ENCODE measurements around the gene TEX2.
"Not testable (repeated sequence)": the region's sequence is repeated elsewhere in the genome, so short reads cannot be mapped to it uniquely, and the experiment has no call there.

TEX2 gene

DNA sequence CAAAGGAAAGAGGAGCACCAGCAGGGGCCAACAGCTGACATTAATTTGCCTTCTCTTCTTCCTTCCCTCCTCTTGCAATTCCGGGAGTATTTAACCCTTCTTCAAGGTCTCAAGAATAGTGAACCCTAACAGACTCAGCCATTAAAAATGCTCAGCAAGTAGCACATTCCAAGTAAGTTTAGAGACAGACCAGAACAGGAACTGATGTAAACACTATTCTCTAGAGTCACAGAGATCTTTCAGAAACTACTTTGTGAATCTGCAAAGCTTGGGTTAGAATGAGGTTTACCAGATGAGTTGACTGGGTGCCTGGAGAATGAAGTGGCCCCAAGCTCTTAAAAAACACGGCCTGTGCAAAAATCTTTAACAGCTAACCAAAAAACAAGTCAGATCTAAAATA lies 50.9 kb downstream of the TEX2 start:
- DNase-seq (ENCODE audit: low read depth in 2 of 2): no peak

DNA sequence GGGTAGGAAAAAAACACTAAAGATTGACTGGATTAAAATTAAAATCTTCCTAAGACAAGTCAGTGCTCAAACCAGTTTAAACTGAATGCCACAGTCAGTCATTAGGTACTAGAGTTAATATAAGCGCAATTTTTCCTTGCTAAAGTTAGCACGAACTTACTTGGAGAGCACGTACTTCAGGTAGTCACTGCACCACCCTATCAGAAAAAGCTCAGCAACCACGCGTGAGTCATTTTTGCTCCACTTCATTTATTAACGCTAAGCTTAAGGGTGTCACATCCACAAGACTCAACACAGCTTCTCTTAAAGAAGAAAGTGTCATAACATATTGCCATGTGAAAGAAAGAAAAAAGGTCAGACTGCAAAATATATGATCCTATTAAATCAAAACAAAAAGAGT lies 53.1 kb downstream of the TEX2 start:
- no peak for DNase-seq (ENCODE audit: low read depth in 2 of 2)

DNA sequence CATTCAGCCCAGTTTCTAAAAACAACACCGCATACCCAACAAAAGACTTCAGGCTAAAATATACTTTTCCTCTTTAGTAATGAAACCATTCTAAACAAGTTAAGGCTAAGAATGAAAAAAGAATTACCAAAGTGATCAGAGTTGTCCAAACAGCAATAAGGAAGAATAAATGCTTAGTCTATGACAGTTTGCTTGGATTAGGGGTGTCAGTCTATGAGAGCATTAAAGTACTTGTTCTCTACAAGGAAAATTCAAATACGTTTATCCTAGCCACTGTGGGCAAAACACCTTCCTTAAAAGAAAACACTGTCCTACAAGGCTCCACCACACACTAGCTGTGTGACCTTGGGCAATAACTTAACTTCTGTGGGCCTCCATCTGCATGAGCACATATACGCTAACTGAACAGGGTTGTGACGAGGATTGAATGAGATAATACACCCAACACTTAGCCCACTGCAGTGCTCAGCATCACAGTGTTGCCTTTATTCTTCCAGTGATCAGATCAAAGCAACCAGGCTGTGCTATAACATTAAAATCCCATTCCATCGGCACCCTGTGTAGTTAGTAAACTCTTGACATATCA lies 53.6 kb downstream of the TEX2 start:
- no peak for DNase-seq (ENCODE audit: low read depth in 2 of 2)

DNA sequence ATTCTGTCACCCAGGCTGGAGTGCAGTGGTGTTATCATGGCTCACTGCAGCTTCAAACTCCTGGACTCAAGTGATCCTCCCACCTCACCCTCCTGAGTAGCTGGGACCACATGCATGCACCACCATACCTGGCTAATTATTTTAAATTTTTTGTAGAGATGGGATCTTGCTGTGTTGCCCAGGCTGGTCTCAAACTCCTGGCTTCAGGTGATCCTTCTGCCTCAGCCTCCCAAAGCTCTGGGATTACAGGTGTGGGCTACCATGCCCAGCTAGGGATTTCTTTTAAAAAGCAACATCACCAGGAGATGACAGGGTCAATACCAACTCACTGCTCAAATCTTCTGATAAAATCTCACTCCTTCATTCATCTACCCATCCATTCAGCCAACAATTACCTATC lies 54.4 kb downstream of the TEX2 start:
- DNase-seq (ENCODE audit: low read depth in 2 of 2): not testable (repeated sequence)

DNA sequence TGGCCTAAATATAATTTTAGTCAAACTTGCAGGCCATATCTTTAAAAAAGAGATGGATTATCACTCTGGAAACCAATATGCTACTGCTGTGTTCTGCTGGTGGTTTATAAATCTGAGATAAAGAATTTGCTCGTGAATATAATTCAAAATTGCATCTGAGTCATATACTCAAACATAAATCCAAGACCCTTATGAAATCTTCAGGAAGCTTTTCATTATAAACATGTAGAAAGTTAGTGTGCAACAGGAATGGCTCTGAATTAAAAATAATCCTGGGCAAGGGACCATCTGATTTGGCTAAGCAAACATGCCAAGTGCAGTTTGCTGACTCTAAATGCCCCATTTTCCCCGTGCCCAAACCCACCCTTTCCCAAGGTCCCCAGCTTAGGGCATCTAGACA lies 57.3 kb downstream of the TEX2 start:
- no peak for DNase-seq (ENCODE audit: low read depth in 2 of 2)

DNA sequence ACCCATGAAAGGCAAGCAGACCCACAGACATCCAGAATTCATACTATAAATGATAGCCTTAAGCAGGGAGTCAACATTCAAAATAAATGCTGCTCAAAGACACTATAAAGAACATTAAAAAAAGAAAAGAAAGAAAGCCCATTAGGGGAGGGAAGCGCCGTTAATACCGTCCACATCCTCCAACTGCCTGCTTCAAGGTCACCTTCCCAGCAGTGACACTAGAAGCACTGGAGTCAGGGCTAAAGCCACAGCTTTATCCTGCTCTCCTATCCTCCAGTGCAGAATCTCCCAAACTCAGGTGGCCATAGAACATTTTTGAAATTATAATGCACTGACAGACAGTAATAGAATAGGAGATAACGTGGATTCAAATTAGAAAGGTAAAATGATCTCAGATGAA lies 59.4 kb downstream of the TEX2 start:
- DNase-seq (ENCODE audit: low read depth in 2 of 2): no peak

DNA sequence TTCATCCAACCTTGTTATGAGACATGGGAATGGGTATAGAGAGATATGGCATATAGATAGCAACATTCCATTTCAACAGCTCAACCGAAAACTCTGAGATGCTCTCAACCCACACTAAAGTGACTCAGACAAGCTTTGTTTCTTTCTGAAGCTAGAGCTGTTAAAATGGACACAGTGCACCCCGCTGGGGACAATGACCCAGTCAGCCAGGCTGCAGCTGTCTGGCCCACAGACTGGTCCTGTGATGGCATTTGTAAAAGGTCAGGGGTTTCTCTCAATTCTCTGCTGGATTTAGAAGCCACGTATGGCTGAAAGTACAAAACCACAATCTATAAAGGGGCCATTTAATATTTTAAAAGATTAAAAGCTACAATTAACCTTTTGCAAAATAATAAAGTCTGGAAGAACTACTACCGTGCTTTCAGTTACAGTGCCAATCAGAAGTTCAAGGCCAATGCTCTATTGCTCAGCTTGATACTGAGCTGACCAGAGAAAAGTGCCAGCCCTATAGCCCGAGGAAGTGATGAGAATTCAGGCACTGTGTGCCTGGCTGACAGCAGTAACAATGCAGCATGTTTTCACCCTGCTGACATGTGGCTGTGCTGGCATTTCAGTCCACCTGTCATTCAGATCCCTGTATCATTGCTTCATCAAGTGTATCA lies 60.2 kb downstream of the TEX2 start:
- DNase-seq (ENCODE audit: low read depth in 2 of 2): no peak

DNA sequence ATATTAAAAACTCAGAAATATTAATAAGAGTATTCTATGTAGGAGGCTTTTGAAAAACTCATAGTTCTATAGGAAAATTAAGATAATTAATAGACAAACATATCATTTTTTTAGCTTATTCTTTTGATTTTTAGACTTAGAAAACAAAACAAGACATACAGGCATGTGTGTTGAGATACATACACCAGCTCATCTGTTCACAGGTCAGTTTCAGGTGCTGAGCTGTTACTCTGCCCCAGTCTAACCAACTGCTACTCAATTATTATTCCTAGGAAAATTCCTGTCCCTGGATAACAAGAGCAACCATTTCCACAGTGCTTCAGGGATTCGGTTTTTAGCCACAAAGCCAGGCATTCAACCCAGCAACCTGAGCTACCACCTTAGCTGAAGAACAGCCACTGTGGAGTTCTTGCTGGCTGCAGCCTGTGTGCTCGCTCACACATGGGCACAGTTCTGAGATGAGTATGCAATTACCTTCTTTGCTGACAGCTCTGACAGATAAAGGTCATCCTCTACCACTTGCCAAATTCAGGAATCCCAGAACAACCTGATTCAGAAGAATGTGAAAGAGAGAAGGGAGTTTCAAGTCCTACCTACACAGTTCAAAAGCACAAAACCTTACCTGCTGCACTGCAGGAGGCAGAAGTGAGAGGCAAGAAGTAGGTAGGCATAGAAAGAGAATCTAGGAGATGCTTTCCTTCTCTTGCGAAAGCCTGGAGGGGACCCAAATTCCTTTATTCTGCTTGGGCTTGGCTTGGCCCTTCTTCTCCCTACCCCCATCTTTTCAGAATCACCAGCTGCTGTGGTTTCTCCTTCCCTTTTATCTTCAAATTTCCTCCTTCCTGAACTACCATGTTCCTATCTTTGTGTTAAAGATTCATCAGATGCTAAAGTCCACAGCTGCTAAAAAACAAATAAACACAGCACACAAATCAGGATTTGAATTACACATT lies 62.7 kb downstream of the TEX2 start:
- DNase-seq (ENCODE audit: low read depth in 2 of 2): no peak

DNA sequence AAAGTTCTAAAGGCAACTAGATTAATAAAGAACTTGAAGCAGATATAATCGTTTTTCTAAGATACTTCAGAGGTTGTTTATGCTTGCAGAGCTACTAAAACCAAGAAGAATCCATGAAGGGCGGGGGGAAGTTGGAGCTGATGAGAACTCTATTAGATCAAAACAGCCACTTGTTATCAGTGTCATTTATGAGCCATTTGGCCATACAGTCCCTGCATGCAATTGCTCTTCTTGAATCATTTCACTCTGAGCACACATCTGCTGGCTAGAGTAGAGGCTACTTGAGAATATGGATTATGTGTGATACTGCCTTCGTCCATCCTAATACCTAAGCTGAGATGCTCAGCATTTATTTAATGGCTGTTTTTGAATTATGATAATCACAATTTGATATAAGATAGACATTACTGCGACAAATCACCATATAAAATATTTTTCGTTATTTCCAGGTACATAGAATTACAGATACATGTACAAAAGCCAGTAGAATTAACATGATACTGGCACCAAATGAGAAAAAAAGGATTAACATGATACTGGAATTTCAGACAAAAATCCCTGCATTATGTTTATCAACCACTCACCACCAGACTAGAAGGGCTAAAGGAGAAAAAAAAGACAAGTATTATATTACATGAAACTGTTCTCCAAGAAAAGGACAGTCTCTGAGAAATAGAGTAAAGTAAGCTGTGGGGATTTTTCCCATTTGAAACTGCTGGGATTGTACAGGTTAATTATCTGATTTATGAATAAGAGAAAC lies 64.5 kb downstream of the TEX2 start:
- no peak for DNase-seq (ENCODE audit: low read depth in 2 of 2)

DNA sequence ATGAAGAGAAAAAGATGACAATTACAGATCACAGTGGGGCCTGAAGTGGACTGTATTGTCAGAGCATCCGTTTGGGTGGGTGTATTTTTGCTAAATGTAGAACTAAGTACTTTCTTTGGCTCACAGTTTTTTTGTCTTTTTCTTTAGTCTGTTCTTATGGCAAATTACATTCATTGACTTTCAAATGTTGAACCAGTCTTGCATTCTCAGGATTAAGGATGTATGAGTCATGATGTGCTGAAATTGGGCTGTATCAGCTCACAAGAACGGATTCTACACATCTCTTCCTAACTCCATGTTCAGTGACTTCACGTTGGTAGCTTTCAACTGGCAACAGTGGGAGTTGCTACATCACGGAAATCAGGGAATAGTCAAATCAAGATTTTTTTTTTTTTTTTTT lies 66.5 kb downstream of the TEX2 start:
- DNase-seq (ENCODE audit: low read depth in 2 of 2): no peak

DNA sequence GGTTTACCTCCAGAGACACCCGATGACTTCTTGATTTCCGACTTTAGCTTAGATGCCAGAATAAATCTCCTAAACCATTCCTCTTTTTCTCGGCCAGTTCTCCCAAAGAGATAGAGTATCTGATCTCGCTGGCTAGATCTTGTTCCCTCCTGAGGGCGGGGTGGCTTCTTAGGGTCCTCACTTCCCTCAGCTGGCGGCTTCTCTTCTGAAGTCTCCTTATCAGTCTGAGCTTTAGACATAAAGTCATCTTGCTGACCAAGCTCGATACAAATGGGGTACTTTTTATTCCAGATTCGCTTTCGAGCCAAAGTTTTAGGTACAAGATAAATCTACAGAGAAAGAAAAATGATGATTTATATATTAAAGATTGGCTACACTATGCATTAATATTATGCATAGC lies 69.5 kb downstream of the TEX2 start:
- no peak for DNase-seq (ENCODE audit: low read depth in 2 of 2)

DNA sequence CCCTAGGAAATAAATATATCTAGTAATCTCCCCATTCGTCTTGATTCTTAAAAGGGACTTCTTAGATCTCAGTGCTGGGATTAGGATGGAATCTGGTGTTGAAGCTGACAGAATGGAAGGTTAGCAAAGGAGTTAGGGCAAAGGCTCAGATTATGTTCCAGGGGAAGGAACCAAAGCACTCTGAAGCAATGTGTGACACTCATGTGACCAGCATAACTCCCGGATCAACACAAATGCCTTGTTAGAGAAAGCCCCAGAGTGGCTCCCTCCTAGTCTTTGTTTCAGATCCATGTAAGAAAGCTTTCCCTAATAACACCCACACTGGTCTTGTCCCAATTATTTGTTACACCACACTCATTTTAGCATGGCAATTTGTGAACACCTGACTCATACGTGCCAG lies 70.5 kb downstream of the TEX2 start:
- DNase-seq (ENCODE audit: low read depth in 2 of 2): no peak

DNA sequence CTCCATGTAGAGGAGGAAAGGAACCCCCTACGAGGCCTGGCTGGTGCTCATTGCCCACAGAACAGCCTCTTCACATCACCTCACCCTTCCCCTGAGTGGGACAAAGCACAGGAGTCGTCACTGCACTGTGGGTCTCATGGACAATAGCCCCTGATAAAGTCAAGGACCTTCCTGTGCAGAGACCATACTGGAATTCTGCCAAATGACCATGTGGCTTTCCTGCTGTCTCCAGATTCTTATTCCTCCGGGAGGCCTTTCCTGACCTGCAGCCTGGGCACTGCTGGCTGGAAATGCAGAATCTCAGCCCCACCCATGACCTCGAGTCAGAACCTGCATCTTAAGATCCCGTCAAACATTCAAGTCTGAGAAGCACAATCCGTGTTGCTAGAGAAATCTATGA lies 72.6 kb downstream of the TEX2 start:
- DNase-seq (ENCODE audit: low read depth in 2 of 2): no peak

DNA sequence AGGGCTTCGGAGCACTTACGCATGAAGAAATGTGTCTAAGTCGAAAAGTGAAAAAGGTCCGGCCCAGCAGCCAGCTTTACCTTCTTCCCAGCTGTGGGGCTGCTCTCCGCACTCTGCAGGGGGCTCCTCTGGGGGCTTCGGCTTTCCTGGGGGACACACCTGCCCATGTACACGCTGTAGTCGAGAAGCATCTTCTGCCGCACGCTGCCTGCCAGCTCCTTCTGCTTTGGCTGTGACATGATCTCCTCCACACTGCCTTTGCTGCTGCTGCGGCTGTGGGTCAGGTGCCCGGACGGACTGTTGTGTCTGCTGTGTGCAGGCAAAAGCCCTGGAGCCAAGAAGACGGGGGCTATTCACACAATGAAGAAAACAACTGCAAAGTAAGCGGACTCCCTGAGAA lies 75.0 kb downstream of the TEX2 start:
- DNase-seq (ENCODE audit: low read depth in 2 of 2): no peak

DNA sequence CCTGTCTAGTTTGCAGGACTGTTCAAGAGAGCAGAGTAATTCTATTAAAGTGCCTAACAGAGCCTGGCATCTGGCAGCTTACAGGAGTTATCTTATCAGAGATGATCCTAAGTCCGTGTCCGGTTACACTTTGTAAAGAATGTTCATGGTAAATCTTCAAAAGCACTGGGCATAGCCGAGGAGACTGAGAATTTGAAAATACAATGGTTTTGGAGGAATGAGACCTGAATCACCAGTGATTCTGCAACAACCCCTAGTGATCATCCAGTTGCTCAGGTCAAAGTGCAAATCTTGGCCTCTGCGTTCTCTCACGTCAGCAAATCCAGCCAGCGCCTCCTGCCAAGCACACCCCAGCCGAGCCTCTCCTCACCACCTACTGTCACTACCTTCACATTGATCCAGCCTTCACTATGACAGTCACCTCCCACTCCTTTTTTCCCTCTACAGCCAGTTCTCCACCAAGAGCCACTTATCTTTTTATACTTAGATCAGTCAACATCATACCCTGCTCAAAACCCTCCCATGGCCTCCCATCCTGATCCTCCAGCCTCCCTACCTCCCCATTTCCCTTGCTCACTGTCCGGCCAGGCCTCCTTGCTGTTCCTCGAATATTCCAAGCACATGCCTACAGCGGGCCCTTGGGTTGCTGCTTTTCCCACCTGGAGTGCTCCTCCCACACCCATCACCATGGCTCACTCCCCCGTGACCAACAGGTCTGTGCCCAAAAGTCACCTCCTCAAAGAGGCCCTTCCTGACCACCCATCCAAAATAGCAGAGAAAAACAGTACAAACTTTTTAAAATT lies 75.8 kb downstream of the TEX2 start:
- no peak for DNase-seq (ENCODE audit: low read depth in 2 of 2)

DNA sequence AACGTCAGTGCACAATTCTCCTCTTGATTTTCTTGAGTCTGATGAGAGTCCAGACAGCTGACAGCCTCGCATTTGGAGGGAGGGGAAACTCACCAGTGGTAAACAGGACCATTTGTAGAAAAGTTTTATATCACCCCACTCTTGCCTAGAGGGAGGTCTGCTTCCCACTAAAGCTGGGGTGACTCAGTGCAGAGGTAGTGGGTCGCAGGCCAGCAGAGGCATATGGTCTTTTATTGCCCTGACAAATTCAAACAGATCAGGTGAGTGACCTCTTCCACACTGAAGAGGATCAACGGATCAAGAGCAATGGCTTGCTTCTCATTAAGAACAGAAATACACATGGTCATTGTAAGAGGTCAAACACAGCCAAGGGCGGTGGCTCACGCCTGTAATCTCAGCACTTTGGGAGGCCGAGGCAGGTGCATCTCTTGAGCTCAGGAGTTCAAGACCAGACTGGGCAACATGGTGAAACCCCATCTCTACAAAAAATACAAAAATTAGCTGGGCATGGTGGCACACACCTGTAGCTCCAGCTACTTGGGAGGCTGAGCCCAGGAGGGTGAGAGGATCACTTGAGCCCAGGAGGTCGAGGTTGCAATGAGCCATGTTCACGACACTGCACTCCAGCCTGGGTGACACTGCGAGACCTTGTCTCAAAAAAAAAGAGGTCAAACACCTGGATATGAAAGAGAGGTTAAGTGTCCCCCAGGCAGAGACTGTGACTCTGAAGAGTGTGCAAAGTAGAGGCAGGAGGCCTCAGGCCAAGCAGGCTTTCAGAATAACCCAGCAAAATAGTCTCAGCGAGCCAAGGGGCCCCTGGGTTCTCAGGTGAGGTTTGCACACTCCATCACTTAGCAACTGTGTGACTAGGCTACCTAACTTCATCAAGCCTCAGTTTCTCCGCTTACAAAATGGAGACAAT lies 76.6 kb downstream of the TEX2 start:
- no peak for DNase-seq (ENCODE audit: low read depth in 2 of 2)

DNA sequence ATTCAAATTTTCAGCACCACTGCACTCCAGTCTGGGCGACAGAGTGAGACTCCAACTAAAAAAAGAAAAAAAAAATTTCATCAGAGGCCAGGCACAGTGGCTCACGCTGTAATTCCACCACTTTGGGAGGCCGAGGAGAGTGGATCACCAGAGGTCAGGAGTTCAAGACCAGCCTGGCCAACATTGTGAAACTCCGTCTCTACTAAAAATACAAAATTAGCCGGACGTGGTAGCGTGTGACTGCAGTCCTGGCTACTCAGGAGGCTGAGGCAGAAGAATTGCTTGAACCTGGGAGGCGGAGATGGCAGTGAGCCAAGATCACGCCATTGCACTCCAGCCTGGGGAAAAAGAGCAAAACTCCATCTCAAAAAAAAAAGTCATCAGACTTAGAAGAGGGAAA lies 77.5 kb downstream of the TEX2 start:
- not testable (repeated sequence) for DNase-seq (ENCODE audit: low read depth in 2 of 2)

DNA sequence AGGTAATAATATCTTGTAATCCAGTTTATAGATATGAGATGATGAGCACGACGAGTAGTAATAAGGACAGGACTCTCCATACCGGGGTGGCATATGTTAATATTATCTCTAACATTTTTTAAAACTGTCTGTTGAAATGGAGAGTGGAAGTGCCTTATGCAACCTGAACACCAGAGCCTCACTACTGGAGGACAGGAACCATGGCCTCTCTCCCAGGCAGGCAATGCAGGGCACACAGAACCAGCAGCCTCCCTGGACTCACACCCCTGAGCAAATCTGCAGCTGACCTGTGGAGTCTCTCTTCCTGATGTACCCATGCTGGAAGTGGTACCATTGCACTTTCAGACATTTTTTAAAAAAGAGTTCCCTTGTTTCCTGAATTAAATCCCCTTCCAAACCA lies 78.0 kb downstream of the TEX2 start:
- no peak for DNase-seq (ENCODE audit: low read depth in 2 of 2)

DNA sequence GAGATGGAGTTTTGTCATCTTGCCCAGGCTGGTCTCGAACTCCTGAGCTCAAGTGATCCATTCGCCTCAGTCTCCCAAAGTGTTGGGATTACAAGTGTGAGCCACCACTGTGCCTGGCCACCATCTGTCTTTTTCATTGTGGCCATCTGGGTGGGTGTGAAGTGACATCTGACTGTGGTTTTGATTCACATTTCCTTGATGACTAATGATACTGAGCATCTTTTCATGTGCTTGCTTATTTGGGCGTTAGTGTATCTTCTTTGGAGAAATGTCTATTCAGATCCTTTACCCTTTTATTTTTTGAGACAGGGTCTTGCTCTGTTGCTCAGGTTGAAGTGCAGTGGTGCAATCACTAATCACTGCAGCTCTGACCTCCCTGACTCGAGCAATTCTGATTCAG lies 79.2 kb downstream of the TEX2 start:
- no peak for DNase-seq (ENCODE audit: low read depth in 2 of 2)

DNA sequence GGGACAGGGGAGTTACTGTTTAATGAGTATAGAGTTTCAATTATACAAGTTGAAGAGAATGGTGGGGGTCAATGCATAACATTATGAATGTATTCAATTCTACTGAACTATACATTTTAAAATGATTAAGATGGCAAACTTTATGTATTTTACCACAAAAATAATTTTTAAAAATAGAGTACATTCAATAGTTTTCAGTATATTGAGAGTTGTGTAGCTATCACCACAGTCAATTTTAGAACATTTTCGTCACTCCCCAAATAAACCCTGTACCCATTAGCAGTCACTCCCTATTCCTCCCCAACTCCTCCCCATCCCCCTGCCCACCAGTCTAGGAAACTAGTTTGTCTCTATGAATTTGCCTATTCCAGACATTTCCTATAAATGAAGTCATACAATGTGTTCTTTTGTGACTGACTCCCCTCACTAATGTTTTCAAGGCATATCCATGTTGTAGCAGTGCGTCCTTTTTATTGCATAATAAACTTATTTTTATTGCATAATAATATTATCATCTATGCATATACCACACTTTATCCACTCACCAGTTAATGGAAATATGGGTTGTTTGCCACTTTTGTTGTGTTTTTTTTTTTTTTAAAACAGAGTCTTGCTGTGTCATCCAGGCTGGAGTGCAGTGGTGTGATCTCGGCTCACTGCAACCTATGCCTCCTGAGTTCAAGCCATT lies 80.6 kb downstream of the TEX2 start:
- DNase-seq (ENCODE audit: low read depth in 2 of 2): no peak

Data from stimulated activated CD8-positive, alpha-beta memory T cell treated with anti-CD3 and anti-CD28 coated beads, Interleukin-2, amount 100 ng/mL, for 1 hour (primary cell).